Sigmoid colon (tissue), 4 donors: ENCODE measurements around the gene ISOC2.

ENCODE experiments used
- POLR2A ChIP-seq, 2 donors: fragments of 450-650 bp; IDR thresholded peaks; one replicate each; pipeline ENCODE4 v1.6.1; 2016; ENCODE audit warnings: antibody characterized with exemption in 2 of 2, mild to moderate bottlenecking in 2 of 2, moderate library complexity in 2 of 2
- POLR2AphosphoS5 ChIP-seq, 4 donors: sonication (generic); formaldehyde crosslinking; IDR thresholded peaks; one replicate each; pipeline ENCODE4 v1.6.1; 2017; ENCODE audit warnings: antibody characterized with exemption in 4 of 4
- TF ChIP-seq, protein P1 (sequence below), 4 experiments: fragments of 450-650 bp in 3 of 4; fragments of 200-600 bp in 1 of 4; IDR thresholded peaks; one replicate each; pipeline ENCODE4 v1.5.1; 2016 to 2019; ENCODE audit warnings: antibody characterized with exemption in 4 of 4, mild to moderate bottlenecking in 3 of 4, moderate library complexity in 2 of 4

DNA sequence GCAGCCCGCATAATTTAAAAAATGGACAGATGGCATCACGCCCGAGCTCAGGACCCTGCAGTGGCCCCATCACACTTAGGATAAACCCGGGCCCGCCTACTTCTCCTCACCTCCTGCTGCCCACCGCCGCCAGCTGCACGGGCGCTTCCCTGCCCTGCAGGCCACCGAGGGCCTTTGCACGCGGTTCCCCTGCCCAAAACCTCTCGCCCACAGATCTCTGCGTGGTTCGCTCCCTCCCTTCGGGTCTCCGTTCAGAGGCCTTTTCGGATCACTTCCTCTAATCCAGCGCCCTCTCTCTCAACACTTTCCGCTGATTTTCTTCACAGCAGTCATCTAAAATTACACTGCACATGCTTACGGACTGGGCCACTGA, 20.1 kb downstream of the ISOC2 start:
- TF ChIP-seq, protein P1, sequence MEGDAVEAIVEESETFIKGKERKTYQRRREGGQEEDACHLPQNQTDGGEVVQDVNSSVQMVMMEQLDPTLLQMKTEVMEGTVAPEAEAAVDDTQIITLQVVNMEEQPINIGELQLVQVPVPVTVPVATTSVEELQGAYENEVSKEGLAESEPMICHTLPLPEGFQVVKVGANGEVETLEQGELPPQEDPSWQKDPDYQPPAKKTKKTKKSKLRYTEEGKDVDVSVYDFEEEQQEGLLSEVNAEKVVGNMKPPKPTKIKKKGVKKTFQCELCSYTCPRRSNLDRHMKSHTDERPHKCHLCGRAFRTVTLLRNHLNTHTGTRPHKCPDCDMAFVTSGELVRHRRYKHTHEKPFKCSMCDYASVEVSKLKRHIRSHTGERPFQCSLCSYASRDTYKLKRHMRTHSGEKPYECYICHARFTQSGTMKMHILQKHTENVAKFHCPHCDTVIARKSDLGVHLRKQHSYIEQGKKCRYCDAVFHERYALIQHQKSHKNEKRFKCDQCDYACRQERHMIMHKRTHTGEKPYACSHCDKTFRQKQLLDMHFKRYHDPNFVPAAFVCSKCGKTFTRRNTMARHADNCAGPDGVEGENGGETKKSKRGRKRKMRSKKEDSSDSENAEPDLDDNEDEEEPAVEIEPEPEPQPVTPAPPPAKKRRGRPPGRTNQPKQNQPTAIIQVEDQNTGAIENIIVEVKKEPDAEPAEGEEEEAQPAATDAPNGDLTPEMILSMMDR (IDR thresholded peaks at IDR 0.05), result no peak
- TF ChIP-seq POLR2AphosphoS5 (IDR thresholded peaks at IDR 0.05) (no peak), POLR2A (IDR thresholded peaks at IDR 0.05) (no peak)
